GM12875 (cell line): Measurements from ENCODE around the gene MAPK1.
"Not testable (repeated sequence)": the region's sequence is repeated elsewhere in the genome, so short reads cannot be mapped to it uniquely, and the experiment has no call there.

Experiments used
- H3K4me3 ChIP-seq: one replicate; pipeline ENCODE4 v1.5.1; 2011; ENCODE audit warnings: low read depth, low read length, control low read depth
- TF ChIP-seq, protein P1 (sequence below): IDR thresholded peaks from 2 replicates; pipeline ENCODE4 v1.5.1; 2011; ENCODE audit warnings: low read depth, mild to moderate bottlenecking, control low read depth, inconsistent platforms, low read length, moderate library complexity, borderline replicate concordance; ENCODE audit not compliant: insufficient read depth

The MAPK1 gene

DNA sequence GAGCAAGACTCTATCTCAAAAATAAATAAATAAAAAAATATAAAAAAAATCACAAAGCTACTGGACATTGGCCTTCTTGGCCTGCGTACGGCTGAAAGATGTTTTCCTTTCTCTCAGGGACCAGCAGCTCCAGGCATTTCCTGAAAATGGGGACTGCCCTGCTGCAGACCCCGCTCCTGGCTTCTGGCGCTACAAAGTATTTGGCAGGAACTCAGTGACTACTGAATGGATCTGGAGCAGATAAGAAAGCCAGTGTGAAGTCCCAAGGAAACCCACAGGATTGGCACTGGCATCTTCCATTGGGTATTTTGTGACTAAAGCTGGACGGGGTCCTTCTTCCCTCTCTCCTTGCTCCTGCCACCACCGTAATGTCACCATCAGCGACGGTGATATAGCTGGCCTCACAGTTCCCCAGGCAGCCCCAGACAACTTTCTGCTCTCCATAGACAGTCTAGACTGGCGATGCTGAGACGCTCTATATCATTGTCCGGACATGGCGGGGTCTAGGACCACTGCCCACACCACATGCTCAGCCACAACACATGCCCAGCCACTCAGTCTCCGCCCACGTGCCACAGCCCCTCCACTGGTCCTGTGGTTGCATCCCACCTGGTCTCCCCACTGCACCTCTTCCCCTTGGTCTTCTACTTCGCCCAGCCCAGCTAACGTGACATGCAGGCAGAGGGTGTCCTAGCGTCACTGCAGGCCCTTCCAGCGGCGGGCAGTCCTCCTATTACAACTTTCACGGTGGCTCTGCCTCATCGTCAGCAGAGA lies 109.2 kb downstream of the MAPK1 start:
- TF ChIP-seq, protein P1, sequence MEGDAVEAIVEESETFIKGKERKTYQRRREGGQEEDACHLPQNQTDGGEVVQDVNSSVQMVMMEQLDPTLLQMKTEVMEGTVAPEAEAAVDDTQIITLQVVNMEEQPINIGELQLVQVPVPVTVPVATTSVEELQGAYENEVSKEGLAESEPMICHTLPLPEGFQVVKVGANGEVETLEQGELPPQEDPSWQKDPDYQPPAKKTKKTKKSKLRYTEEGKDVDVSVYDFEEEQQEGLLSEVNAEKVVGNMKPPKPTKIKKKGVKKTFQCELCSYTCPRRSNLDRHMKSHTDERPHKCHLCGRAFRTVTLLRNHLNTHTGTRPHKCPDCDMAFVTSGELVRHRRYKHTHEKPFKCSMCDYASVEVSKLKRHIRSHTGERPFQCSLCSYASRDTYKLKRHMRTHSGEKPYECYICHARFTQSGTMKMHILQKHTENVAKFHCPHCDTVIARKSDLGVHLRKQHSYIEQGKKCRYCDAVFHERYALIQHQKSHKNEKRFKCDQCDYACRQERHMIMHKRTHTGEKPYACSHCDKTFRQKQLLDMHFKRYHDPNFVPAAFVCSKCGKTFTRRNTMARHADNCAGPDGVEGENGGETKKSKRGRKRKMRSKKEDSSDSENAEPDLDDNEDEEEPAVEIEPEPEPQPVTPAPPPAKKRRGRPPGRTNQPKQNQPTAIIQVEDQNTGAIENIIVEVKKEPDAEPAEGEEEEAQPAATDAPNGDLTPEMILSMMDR, result no peak
- H3K4me3 ChIP-seq, result no peak overlapping the region

DNA sequence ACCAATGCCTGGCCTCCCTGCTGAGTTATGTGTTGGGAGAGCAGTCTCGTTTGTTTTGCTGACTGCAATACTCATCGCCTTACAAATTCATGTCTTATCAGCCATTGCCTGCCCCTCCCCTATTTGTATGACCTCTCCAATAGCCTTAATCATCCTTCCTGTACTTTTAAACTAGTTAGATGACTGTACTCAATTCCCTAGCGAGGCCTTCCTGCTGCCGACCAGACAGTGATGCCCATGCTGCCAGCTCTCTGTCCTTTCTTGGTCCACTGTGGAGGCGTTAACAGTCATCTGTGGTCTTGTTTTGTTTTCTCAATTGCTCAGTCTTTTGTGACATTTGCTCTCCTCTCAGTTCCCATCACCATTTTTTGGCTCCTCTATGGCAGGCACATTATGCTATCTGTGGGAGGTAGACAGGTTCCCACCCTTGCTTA lies 111.6 kb downstream of the MAPK1 start:
- H3K4me3 ChIP-seq, result no peak overlapping the region
- TF ChIP-seq, protein P1, result no peak

DNA sequence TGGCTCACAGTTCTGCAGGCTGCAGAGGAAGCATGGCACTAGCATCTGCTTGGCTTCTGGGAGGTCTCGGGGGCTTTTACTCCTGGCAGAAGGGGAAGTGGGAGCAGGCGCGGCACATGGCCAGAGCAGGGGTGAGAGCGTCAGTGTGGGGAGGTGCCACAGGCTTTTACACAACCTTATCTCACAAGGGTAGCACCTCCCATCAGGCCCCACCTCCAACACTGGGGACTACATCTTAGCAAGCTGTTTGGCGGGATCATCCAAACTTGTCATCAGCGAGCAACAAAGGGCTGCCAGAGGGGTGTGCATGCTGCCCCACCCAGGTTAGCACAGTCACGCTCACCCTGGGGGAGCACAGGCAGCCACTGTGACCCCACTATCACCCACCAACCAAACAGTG lies 112.9 kb downstream of the MAPK1 start:
- TF ChIP-seq, protein P1, result no peak
- no peak overlapping the region for H3K4me3 ChIP-seq

DNA sequence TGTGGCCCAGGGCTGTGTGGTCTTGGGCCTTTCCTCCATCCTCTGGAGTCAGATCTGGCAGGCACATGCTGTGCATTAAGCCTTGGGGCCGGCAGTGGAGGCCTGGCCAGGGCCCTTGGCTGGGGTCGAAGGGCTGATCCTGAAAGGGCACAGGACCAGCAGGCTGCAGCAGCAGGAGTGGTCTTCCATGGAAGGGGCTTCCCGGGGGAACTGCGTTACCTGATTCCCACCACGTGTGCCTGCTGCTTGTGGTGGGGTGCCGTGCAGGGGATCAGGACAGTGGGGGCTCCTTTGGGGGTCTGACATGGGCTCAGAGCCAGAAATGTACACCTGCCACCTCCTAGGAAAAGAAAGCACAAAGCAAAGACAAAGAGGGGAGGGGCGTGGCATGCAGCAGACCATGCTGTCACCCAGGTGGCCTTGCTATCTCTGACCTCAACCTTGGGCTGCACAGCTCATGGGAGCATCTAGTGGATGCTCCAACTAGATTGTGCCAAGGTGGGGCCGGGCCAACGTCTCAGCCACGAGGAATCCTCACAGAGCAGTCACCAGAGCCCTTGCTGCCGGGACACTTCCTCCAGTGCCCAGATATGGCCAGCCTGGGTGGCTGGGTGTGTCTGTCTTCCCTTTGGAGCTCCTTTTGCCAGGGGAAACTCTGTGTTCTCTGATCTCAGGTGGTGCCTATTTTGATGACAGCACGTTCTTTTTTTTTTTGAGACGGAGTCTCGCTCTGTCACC lies 113.9 kb downstream of the MAPK1 start:
- H3K4me3 ChIP-seq, result no peak overlapping the region
- TF ChIP-seq, protein P1, result no peak

DNA sequence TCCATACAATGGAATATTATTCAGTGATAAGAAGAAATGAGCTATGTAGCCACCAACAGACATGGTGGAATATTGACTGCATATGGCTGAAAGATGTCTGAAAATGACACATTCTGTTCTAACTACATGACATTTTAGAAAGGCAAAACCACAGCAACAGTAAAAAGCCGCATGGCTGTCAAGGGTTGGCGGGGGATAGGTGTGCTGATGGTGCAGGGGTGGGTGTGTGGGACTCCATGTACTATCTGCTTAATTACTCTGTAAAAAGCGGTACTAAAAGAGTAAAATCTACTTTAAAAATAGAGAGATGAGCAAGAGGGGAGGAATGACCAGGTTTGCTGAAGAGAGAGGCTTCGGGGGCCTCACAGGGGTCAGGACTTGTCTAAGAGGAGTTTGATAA lies 115.2 kb downstream of the MAPK1 start:
- TF ChIP-seq, protein P1, result no peak
- no peak overlapping the region for H3K4me3 ChIP-seq

DNA sequence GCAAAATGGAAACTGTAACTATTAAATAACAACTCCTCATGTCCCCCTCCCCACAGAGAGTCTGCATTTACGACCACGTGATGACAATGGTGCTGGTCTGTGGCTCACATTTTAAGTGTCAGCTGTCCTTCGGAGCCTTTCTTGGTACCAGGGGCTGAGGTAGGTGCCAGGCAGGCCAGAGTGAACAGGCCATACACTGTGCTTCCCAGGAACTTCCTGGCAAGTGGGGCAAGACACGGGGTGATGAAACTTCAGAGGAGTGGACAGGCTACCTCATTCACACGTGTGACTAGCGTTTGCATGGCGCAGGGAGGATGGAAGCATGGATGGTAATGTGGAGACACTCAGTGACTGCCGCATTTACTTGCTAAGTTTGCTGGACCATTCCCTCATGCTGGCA lies 121.5 kb downstream of the MAPK1 start:
- H3K4me3 ChIP-seq, result no peak overlapping the region
- TF ChIP-seq, protein P1, result no peak

DNA sequence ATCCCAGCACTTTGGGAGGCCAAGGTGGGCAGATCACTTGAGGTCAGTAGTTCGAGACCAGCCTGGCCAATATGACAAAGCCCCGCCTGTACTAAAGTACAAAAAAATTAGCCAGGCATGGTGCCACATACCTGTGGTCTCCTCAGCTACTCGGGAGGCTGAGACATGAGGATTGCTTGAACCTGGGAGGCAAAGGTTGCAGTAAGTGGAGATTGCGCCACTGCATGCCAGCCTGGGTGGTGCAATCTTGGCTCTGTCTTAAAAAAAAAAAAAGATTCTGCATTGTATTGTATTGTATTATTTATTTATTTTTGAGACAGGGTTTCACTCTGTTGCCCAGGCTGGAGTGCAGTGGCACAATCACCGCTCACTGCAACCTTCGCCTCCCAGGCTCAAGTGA lies 122.5 kb downstream of the MAPK1 start:
- H3K4me3 ChIP-seq, result not testable (repeated sequence)
